H9 (cell line): ENCODE measurements around the gene RAB22A. TPM values are rescaled to one million over a fixed set of nuclear protein-coding genes. Genes with fewer than 3 reads are reported as not detected.

Experiments used
- DNase-seq: peaks from one replicate; pipeline ENCODE4 v3.0.0-alpha.2; 2017
- H2AFZ ChIP-seq: one replicate; pipeline ENCODE4 v1.6.1; 2013; ENCODE audit warnings: mild to moderate bottlenecking, low read length, control low read depth, moderate library complexity
- H2AK5ac ChIP-seq: 2 replicates; pipeline ENCODE4 v1.6.1; 2013; ENCODE audit warnings: low read length, control low read depth, mixed read lengths; ENCODE audit not compliant: insufficient read length
- H2BK120ac ChIP-seq: one replicate; pipeline ENCODE4 v1.6.1; 2013; ENCODE audit warnings: low read depth, mild to moderate bottlenecking, low read length, control low read depth, inconsistent platforms; ENCODE audit not compliant: poor library complexity, severe bottlenecking
- H2BK12ac ChIP-seq: 2 replicates; pipeline ENCODE4 v1.6.1; 2013; ENCODE audit warnings: low read length, control low read depth, mixed read lengths, low read depth; ENCODE audit not compliant: insufficient read length
- H2BK15ac ChIP-seq: 2 replicates; pipeline ENCODE4 v1.6.1; 2013; ENCODE audit warnings: low read depth, low read length, control low read depth
- H2BK20ac ChIP-seq: one replicate; pipeline ENCODE4 v1.6.1; 2013; ENCODE audit warnings: low read depth, mild to moderate bottlenecking, low read length, control low read depth, inconsistent platforms; ENCODE audit not compliant: poor library complexity, severe bottlenecking
- H2BK5ac ChIP-seq: 2 replicates; pipeline ENCODE4 v1.6.1; 2013; ENCODE audit warnings: low read length, control low read depth, mixed read lengths; ENCODE audit not compliant: insufficient read length
- H3K14ac ChIP-seq: 2 replicates; pipeline ENCODE4 v1.6.1; 2013; ENCODE audit warnings: low read length, control low read depth; ENCODE audit not compliant: insufficient read depth
- H3K18ac ChIP-seq: 2 replicates; pipeline ENCODE4 v1.6.1; 2013; ENCODE audit warnings: low read depth, mild to moderate bottlenecking, mixed read lengths, low read length, control low read depth; ENCODE audit not compliant: insufficient read length
- H3K23ac ChIP-seq: 2 replicates; pipeline ENCODE4 v1.6.1; 2013; ENCODE audit warnings: low read length, control low read depth, mixed read lengths, low read depth; ENCODE audit not compliant: insufficient read length
- H3K23me2 ChIP-seq: 2 replicates; pipeline ENCODE4 v1.6.1; 2013; ENCODE audit warnings: low read depth, mild to moderate bottlenecking, mixed read lengths, low read length, control low read depth; ENCODE audit not compliant: insufficient read length, poor library complexity, severe bottlenecking
- H3K27ac ChIP-seq: 2 replicates; pipeline ENCODE4 v1.5.1; 2013; ENCODE audit warnings: low read length, control low read depth, mixed read lengths, low read depth; ENCODE audit not compliant: insufficient read length
- H3K27me3 ChIP-seq: 2 replicates; pipeline ENCODE4 v1.6.1; 2013; ENCODE audit warnings: low read length, control low read depth, inconsistent platforms; ENCODE audit not compliant: insufficient read depth
- H3K4ac ChIP-seq: 2 replicates; pipeline ENCODE4 v1.6.1; 2013; ENCODE audit warnings: low read depth, mild to moderate bottlenecking, control low read depth, inconsistent platforms, low read length, moderate library complexity
- H3K4me1 ChIP-seq: 2 replicates; pipeline ENCODE4 v1.6.1; 2013; ENCODE audit warnings: low read length, control low read depth, inconsistent platforms; ENCODE audit not compliant: insufficient read depth
- H3K4me2 ChIP-seq: 2 replicates; pipeline ENCODE4 v1.6.1; 2013; ENCODE audit warnings: low read length, control low read depth, mixed read lengths; ENCODE audit not compliant: insufficient read length, insufficient read depth
- H3K56ac ChIP-seq: 2 replicates; pipeline ENCODE4 v1.6.1; 2013; ENCODE audit warnings: low read depth, mild to moderate bottlenecking, mixed read lengths, low read length, control low read depth; ENCODE audit not compliant: insufficient read length
- H3K79me1 ChIP-seq: 2 replicates; pipeline ENCODE4 v1.6.1; 2013; ENCODE audit warnings: low read depth, mild to moderate bottlenecking, moderate library complexity, low read length, control low read depth, inconsistent platforms; ENCODE audit not compliant: insufficient read depth, poor library complexity, severe bottlenecking
- H3K79me2 ChIP-seq: 2 replicates; pipeline ENCODE4 v1.6.1; 2013; ENCODE audit warnings: low read length, control low read depth, inconsistent platforms; ENCODE audit not compliant: insufficient read depth
- H3K9ac ChIP-seq: 2 replicates; pipeline ENCODE4 v1.6.1; 2013; ENCODE audit warnings: low read length, control low read depth, mixed read lengths; ENCODE audit not compliant: insufficient read length; ENCODE audit errors: extremely low read depth
- H3K9me3 ChIP-seq: one replicate; pipeline ENCODE4 v1.6.1; 2013; ENCODE audit warnings: low read depth, low read length, inconsistent platforms; ENCODE audit not compliant: control insufficient read depth
- H3T11ph ChIP-seq: one replicate; pipeline ENCODE4 v1.6.1; 2013; ENCODE audit warnings: mild to moderate bottlenecking, low read length, control low read depth, inconsistent platforms
- H4K20me1 ChIP-seq: one replicate; pipeline ENCODE4 v1.6.1; 2013; ENCODE audit not compliant: control insufficient read depth, insufficient read length, insufficient read depth
- H4K5ac ChIP-seq: 2 replicates; pipeline ENCODE4 v1.6.1; 2013; ENCODE audit warnings: low read depth, mild to moderate bottlenecking, mixed read lengths, low read length, control low read depth; ENCODE audit not compliant: insufficient read length
- H4K8ac ChIP-seq: replicated peaks from 2 replicates; pipeline ENCODE4 v1.6.1; 2013; ENCODE audit warnings: low read length, control low read depth, mixed read lengths, low read depth; ENCODE audit not compliant: insufficient read length
- H4K91ac ChIP-seq: 2 replicates; pipeline ENCODE4 v1.6.1; 2013; ENCODE audit warnings: low read depth, mild to moderate bottlenecking, moderate library complexity, mixed read lengths, low read length, control low read depth; ENCODE audit not compliant: insufficient read length
- H3K27ac Mint-ChIP-seq, 3 experiments: 2 replicates in 2 of 3; 3 replicates in 1 of 3; pipeline ENCODE4 v1.8.0; 2020 to 2021; ENCODE audit warnings: mixed read lengths in 3 of 3, mild to moderate bottlenecking in 1 of 3, moderate library complexity in 1 of 3
- H3K27me3 Mint-ChIP-seq: 2 replicates; pipeline ENCODE4 v1.8.0; 2021; ENCODE audit warnings: low read depth, mild to moderate bottlenecking, moderate library complexity, mixed read lengths
- H3K36me3 Mint-ChIP-seq, 3 experiments: 2 replicates in 2 of 3; 3 replicates in 1 of 3; pipeline ENCODE4 v1.8.0; 2020 to 2021; ENCODE audit warnings: low read depth in 3 of 3, mixed read lengths in 3 of 3; ENCODE audit not compliant: insufficient read depth in 1 of 3
- H3K4me1 Mint-ChIP-seq, 2 experiments: 2 replicates each; pipeline ENCODE4 v1.8.0; 2020; ENCODE audit warnings: mixed read lengths in 2 of 2
- H3K4me3 Mint-ChIP-seq, 2 experiments: 2 replicates in 1 of 2; 3 replicates in 1 of 2; pipeline ENCODE4 v1.8.0; 2020 to 2021; ENCODE audit warnings: mild to moderate bottlenecking in 2 of 2, mixed read lengths in 2 of 2, moderate library complexity in 1 of 2
- H3K9me3 Mint-ChIP-seq, 2 experiments: 2 replicates in 1 of 2; 3 replicates in 1 of 2; pipeline ENCODE4 v1.8.0; 2020; ENCODE audit warnings: mild to moderate bottlenecking in 2 of 2, mixed read lengths in 2 of 2, moderate library complexity in 1 of 2
- CTCF ChIP-seq: fragments of 200-600 bp; sonication (generic); conservative IDR thresholded peaks from 3 replicates; pipeline ENCODE4 v1.8.0; 2021; ENCODE audit warnings: antibody characterized with exemption, mild to moderate bottlenecking
- WGBS: extraction: QIAGEN DNeasy Blood & Tissue Kit; methylation state at CpG from one replicate; pipeline ENCODE4 v1.1.7; 2013; ENCODE audit warnings: missing lambda C conversion rate, low lambda C conversion rate, mixed read lengths; ENCODE audit not compliant: insufficient read length; ENCODE audit errors: extremely low coverage; 5-methylcytosine and 5-hydroxymethylcytosine counted together
- total RNA-seq: library from RNA; stranded (reverse); gene quantifications from 2 replicates; pipeline ENCODE4 v1.2.1, GENCODE V29; 2021

The RAB22A gene
- total RNA-seq, 1 experiment from 2014 or later: 6.3 TPM

- Mint-ChIP-seq H3K36me3 (peaks cover 8 to 14% (median 13%) of the 10 kb centered on the region in 3 experiments; a peak in 6 of 7 replicates), H3K27me3 (peaks cover 5% of the 10 kb centered on the region), H3K4me1 (peaks cover 4 to 13% of the 10 kb centered on the region in 2 experiments; a peak in 3 of 4 replicates), H3K27ac (no peak overlapping the region), H3K9me3 (peaks cover 23 to 27% of the 10 kb centered on the region in 2 experiments), H3K4me3 (no peak overlapping the region)
- Histone ChIP-seq H3K23ac (no peak overlapping the region), H3K27me3 (no peaks in the 10 kb centered on the region), H4K8ac (no peak overlapping the region), H3K9ac (no peak overlapping the region), H3K27ac (no peak overlapping the region), H3K4me2 (no peak overlapping the region), H2BK5ac (no peak overlapping the region), H3K18ac (no peak overlapping the region), H2BK20ac (no peak overlapping the region), H3K4ac (no peak overlapping the region), H3K56ac (no peak overlapping the region), H4K20me1 (no peaks in the 10 kb centered on the region), H2BK15ac (no peak overlapping the region), H3K23me2 (no peaks in the 10 kb centered on the region), H3K79me2 (no peaks in the 10 kb centered on the region), H3T11ph (no peak overlapping the region), H2BK120ac (no peak overlapping the region), H3K4me1 (no peaks in the 10 kb centered on the region), H3K9me3 (peaks cover 12% of the 10 kb centered on the region), H2AK5ac (no peak overlapping the region), H2BK12ac (no peak overlapping the region), H2AFZ (no peak overlapping the region), H4K91ac (no peak overlapping the region), H4K5ac (no peak overlapping the region), H3K14ac (no peak overlapping the region), H3K79me1 (no peaks in the 10 kb centered on the region)
- DNase-seq: no peak
- no CpG with 5 or more reads among the region's 4 CpGs for WGBS
- no peak for TF ChIP-seq CTCF
These were observed 72.6 kb downstream of the RAB22A start for GRCh38 chr20:58382096-58382495.
